ENCODE measurements around the gene GIPC1.
A peak's percentile ranks its signal among the peaks of the same experiment; 100 is the strongest.

Gene GIPC1

DNA sequence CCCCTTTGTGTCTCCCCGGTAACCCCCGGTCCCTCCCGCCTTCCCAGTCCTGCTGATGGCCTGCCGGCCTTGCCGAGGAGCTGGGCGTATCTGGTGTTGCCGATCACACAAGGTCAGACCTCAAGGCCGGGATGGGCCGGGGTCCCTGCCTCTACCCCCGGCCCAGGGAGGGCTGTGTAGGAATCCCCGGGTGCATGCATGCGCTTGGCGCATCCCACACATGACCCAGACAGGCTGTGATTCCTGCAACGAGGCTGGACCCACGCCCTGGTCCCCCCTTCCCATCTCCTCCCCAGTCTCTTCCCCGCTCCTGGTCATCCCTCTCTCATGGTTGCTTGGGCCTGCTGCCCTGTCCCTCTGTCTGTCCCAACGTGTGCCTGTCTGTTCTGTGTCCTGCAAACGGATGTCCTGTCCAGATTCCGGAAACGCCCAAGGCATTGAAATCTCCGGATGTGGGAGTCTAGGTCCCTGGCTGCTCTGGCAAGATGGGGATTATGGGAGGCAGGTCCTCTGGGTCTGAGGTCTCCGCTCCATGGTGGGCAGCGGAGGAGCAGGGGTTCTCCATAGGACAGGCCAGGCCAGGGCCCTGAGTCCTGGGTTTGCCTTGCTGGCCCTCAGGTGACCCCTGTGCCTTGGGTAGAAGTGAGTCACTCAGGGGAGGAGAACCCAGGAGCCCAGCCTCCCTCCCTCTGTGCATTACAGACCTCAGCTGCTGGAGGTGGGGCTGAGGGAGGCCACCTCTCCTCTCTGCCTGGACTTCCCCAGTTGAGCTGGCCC lies 61.2 kb downstream of the GIPC1 start:
- peak; percentile 39 for DNase-seq (ENCODE audit: low spot score)

DNA sequence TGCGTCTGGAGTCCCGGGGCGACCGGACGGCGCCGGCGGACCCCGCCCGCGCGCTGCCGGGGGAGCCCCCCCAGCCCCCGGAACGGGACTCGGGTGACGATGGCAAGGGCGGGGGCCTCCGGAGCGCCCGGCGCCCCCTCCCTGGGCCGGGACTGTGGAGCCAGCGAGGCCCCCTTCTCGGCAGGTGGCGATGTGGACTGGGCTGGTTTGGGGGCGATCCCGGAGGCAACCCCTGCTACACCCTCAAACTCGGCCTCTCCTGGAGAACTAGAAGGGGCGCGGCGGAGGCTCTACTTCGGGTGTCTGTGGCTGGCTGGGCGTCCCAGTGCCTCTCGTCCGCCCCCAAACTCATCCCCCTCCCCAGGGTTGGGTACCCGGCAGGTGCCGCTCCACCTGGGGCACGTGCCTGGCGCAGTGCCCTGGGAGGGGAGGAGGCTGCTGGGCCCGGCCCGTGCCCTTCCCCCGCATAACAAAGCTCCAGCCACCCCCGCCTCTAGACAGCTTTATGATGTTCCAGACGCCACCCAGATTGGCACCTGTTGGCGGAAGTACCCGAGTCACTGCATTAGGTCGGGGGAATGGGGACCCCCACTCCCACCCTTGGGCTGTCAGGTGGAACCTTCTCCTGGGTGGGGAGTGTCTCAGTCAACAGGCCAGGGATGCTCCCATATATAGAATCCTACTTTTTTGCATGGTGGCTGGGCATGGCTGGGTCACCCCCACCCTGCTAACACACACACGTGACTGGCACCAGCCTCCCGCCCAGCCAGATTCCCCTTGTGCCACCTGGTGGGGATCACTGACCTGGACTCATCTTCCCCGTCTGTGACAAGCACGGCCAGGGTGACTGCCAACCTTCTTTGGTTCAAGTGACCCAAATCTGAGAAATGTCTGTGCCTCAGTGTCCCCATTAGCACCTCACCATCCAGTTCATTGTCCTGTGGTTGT lies 62.1 kb downstream of the GIPC1 start:
- DNase-seq (ENCODE audit: low spot score): no peak

DNA sequence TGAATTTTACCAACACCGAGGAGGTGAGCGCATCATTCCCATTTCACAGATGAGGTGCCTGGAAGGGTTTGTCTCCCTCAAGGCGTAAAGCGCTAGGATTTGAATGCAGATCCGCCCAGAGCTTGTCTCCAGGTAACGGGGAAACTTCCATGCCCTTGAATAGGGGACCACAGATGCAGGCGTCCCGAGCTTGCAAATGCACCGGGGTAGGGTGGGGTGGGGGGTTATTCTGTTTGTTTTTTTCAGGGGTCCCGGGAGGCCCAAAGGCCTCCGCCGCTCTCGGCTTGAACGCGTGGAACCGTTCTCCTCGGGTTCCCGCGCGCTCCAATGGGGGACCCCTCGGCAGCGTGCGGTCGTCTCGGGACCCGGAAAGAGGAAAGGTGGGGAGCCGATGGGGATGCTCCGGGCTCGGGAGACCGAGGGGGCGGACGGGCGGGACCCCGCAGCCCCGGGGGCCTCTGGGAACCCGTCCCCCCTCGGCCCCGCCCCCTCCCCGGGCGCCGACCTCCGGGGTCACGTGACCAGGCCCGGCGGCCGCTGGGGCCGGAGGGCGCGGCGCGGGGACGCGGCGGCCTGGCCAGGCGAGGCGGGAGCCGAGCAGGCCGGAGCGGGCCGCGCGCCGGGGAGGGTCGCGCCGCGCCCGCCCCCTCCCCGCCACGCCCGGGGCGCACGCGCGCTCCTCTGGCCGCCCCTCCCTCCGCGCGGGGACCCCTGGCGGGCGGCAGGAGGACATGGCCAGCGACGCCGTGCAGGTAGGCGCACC lies 63.0 kb downstream of the GIPC1 start, which contains the start of gene PKN1:
TSS of gene PKN1 (plus strand) at position 516 of the 763 bp plus-strand sequence. CDS start at position 732, 216 bp downstream.
- no peak for DNase-seq (ENCODE audit: low spot score)

DNA sequence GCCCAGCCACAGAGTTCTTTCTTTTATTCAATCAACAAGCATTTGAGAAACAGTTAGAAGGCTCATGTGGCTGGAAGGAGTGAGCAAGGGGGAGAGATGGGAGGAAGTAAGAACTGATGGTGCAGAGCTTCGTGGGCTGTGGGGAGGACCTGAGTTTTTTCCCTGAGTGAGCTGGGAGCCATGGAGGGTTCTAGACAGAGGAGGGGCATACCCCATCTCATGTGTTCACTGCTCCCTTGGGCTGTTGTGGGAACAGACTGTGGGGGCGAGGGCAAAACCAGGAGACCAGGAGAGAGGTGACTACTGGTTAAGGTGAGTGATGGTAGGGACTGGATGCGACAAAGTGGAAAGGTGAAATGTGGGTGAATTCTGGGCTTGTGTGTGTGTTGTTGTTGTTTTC lies 65.2 kb downstream of the GIPC1 start:
- DNase-seq (ENCODE audit: low spot score): no peak

DNA sequence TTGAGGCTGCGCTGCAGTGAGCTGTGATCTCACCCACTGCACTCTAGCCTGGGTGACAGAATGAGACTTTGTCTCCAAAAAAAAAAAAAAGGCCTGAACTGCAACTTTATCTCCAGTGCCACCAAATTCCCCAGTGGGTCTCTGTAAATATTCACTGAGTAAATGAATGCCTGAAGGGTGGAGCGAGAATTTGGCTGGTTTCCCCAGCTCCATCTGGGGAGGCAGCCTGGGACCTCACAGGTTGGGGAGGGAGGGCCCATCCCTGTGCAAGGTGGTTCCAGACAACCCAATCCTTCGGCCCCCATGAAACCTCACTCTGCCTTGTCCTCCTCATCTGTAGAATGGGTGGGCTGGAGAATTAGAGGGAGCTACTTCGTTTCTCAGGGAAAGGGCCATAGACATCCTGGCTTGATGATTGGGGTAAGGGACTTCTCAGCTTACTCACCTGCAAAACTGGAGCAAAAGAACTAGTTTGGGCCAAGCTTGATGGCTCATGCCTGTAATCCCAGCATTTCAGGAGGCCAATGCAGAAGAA lies 67.0 kb downstream of the GIPC1 start:
- DNase-seq (ENCODE audit: low spot score): no peak

Data from COLO829 (cell line).